Upper lobe of left lung (tissue), 6 donors: Measurements from ENCODE around the gene GGT7. TPM values are rescaled to one million over a fixed set of nuclear protein-coding genes. Genes with fewer than 3 reads are reported as not detected.

Experiments used
- ATAC-seq, 2 donors: fragments of 200-7000 bp; cut with Tn5 transposase; one replicate each; pipeline ENCODE4 v1.9.1; 2022; ENCODE audit warnings: mild to moderate bottlenecking in 2 of 2, moderate library complexity in 2 of 2; ENCODE audit not compliant: low FRiP score in 2 of 2
- DNase-seq, 2 donors: peaks; one replicate each; pipeline ENCODE4 v3.0.0-alpha.2; 2019 to 2020
- H3K27ac ChIP-seq, 4 donors: fragments of 200-600 bp; sonication (generic); one replicate each; pipeline ENCODE4 v1.5.1; 2016 to 2019
- H3K27me3 ChIP-seq, 4 donors: fragments of 200-600 bp; sonication (generic); one replicate each; pipeline ENCODE4 v1.5.1; 2017 to 2019
- H3K36me3 ChIP-seq, 4 donors: fragments of 200-600 bp; sonication (generic); one replicate each; pipeline ENCODE4 v1.5.1; 2016 to 2019
- H3K4me1 ChIP-seq, 4 donors: fragments of 200-600 bp; sonication (generic); one replicate each; pipeline ENCODE4 v1.5.1; 2018 to 2019
- H3K4me3 ChIP-seq, 4 donors: fragments of 200-600 bp; sonication (generic); one replicate each; pipeline ENCODE4 v1.5.1; 2017 to 2019; ENCODE audit warnings: mild to moderate bottlenecking in 2 of 4, moderate library complexity in 1 of 4
- H3K9me3 ChIP-seq, 4 donors: fragments of 200-600 bp; sonication (generic); one replicate each; pipeline ENCODE4 v1.5.1; 2018 to 2019
- CTCF ChIP-seq, 6 experiments: fragments of 450-650 bp in 4 of 6; fragments of 200-600 bp in 2 of 6; sonication (generic) in 2 of 6; IDR thresholded peaks; one replicate each; pipeline ENCODE4 v1.5.1; 2016 to 2019; ENCODE audit warnings: antibody characterized with exemption in 6 of 6
- EP300 ChIP-seq, 4 donors: sonication (generic); formaldehyde crosslinking; IDR thresholded peaks; one replicate each; pipeline ENCODE4 v1.5.1; 2017; ENCODE audit warnings: antibody characterized with exemption in 4 of 4, control low read depth in 2 of 4
- POLR2A ChIP-seq, 4 donors: fragments of 450-650 bp; IDR thresholded peaks; one replicate each; pipeline ENCODE4 v1.5.1; 2016 to 2017; ENCODE audit warnings: antibody characterized with exemption in 4 of 4, mild to moderate bottlenecking in 2 of 4
- POLR2AphosphoS5 ChIP-seq, 2 donors: sonication (generic); formaldehyde crosslinking; IDR thresholded peaks; one replicate each; pipeline ENCODE4 v1.5.1; 2017; ENCODE audit warnings: antibody characterized with exemption in 2 of 2
- WGBS, 2 donors: methylation state at CpG; one replicate each; pipeline ENCODE4 v1.1.5; 2017 to 2018; 5-methylcytosine and 5-hydroxymethylcytosine counted together
- total RNA-seq, 6 donors: library from RNA; depleted of rRNA in 4 of 6; stranded (reverse); fragments of >200 nt in 4 of 6; gene quantifications; one replicate each; pipeline versions ENCODE4 v1.1.0 to v1.2.1, GENCODE V29; 2016 to 2021
- donor health status: DM: no; HTN: no; CAD: no; lungs with moderate emphysema.
- donor health status: DM: no; HTN: yes; CAD: no; lungs with severe emphysema.

The GGT7 gene
- total RNA-seq, 6 donors from 2014 or later, result 12.9 to 49.2 (median 25.1) TPM

DNA sequence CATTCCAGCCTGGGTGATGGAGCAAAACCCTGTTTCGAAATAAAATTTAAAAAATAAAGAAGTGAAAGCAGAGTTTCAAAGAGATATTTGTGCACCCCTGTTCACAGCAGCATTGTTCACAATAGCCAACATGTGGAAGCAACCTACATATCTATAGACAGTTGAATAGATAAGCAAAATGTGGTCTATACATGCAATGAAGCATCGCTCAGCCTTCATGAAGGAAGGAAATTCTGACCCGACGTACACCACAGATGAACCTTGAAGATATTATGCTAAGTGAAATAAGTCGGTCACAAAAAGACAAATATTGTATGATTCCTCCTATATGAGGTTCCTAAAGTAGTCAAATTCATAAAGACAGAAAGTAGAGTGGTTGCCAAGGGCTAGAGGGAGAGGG, 40.7 kb downstream of the GGT7 start:
- no peak for DNase-seq
- Histone ChIP-seq H3K27me3 (no peaks in the 10 kb centered on the region), H3K4me1 (no peaks in the 10 kb centered on the region), H3K27ac (no peak overlapping the region), H3K36me3 (no peaks in the 10 kb centered on the region), H3K4me3 (no peak overlapping the region), H3K9me3 (no peaks in the 10 kb centered on the region)
- TF ChIP-seq CTCF (IDR thresholded peaks at IDR 0.05) (no peak), POLR2A (IDR thresholded peaks at IDR 0.05) (no peak), POLR2AphosphoS5 (IDR thresholded peaks at IDR 0.05) (no peak), EP300 (IDR thresholded peaks at IDR 0.05) (no peak)
- ATAC-seq, result no peak
- 41 to 61% methylated on average over 5 of the region's 5 CpGs for WGBS, 2 donors

DNA sequence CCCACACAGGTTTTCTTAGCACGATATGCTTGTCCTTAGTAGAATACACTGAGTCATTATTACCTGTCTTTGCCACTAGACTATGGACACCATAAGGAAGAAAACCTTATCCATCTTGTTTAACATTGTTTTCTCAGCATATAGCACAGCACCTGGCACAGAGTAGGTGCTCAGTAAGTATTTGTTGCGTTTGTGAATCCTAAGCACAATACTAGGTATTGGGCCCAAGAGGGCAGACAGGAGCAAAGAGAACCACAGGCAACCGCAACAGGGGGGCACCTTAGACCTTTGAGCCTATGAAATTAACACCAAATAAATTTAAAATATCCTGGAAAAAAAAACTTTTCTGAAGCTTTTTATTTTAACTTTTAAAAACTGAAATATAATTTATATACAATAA, 43.5 kb downstream of the GGT7 start:
- DNase-seq, result no peak
- Histone ChIP-seq H3K27me3 (no peaks in the 10 kb centered on the region), H3K4me1 (peaks cover under 1 to 6% (median 3%) of the 10 kb centered on the region in 4 donors), H3K4me3 (no peak overlapping the region), H3K27ac (no peak overlapping the region), H3K36me3 (no peaks in the 10 kb centered on the region), H3K9me3 (no peaks in the 10 kb centered on the region)
- no peak for ATAC-seq
- WGBS, 2 donors, result 77 to 88% methylated on average over 3 of the region's 3 CpGs
- TF ChIP-seq CTCF (IDR thresholded peaks at IDR 0.05) (no peak), POLR2A (IDR thresholded peaks at IDR 0.05) (no peak), POLR2AphosphoS5 (IDR thresholded peaks at IDR 0.05) (no peak), EP300 (IDR thresholded peaks at IDR 0.05) (no peak)

DNA sequence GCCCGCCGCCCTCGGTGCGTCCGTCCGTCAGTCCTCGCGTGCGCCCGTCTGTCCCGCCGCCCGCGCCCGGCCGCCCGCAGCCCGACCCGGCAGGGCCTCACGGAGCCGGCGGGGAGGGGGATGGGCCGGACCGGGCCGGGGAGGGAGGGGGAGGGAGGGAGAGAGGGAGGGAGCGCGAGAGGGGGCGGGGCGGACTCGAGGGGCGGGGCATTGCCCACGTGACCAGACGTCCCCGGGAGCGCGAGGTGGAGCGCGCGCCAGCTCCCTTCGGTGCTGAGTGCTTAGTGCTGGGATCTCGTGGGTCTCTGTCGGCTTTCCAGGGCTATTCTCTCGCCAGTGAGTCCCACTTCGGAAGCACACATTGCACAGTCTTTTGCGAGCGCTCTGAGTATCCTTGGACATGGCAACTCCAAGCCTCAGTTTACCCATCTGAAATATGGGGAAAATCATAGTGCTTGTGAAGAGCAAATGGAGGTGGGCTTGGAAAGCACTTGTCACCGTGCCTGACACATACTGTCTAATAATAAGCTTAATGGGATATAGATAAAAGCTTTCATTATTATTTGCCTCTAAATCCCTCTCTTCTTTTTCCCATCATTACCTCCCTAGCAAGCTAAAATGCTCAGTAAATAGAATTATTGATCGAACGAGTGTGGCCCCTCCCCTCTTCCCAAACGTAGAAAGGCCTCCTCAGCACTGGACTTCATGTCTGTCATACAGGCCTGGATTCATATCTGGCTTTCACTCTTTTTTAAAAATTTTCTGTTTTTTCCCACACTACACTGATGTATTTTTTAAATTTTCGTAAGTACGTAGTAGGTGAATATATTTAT, 46.9 kb downstream of the GGT7 start, which contains the start of gene NCOA6:
NCOA6 (minus strand) TSS at position 122 of the 833 bp plus-strand sequence. CDS start 43,296 bp downstream, outside the sequence.
- Histone ChIP-seq H3K27ac (peak within 1 kb of the TSS; percentile 91 to 98 (median 94)), H3K9me3 (no peaks in the 10 kb centered on the region), H3K4me1 (peaks cover 17 to 25% (median 21%) of the 10 kb centered on the region in 4 donors), H3K36me3 (no peaks in the 10 kb centered on the region), H3K4me3 (peak within 1 kb of the TSS; percentile 86 to 98 (median 92)), H3K27me3 (no peaks in the 10 kb centered on the region)
- peak; percentile 88 to 94 for ATAC-seq
- DNase-seq, result peak; percentile 87 to 97
- TF ChIP-seq POLR2AphosphoS5 (IDR thresholded peaks at IDR 0.05), result no peak
- TF ChIP-seq POLR2A (IDR thresholded peaks at IDR 0.05), result no peak
- no peak for TF ChIP-seq EP300 (IDR thresholded peaks at IDR 0.05)
- TF ChIP-seq CTCF (IDR thresholded peaks at IDR 0.05), result no peak
- WGBS, 2 donors, result 16 to 52% methylated on average over 8 to 30 of the region's 52 CpGs

- no peak for TF ChIP-seq POLR2AphosphoS5 (IDR thresholded peaks at IDR 0.05)
- TF ChIP-seq CTCF (IDR thresholded peaks at IDR 0.05), result peak in 1 of 6 experiments; percentile 20
- TF ChIP-seq POLR2A (IDR thresholded peaks at IDR 0.05), result peak in 1 of 4 donors; percentile 33
- Histone ChIP-seq H3K27me3 (no peaks in the 10 kb centered on the region), H3K36me3 (no peaks in the 10 kb centered on the region), H3K4me1 (peaks cover 21 to 26% (median 24%) of the 10 kb centered on the region in 4 donors), H3K27ac (peak overlapping the region; percentile 91 to 98 (median 94)), H3K4me3 (peak overlapping the region; percentile 86 to 98 (median 92)), H3K9me3 (no peaks in the 10 kb centered on the region)
- WGBS, 2 donors, result 0% methylated on average over 3 to 21 of the region's 68 CpGs
- ATAC-seq (peak; percentile 80 to 93), DNase-seq (peak; percentile 57 to 95)
Measured at GRCh38 chr20:34824806-34825529, 47.7 kb downstream of the GGT7 start.
